K562 (cell line): ENCODE measurements around the gene TEPSIN. TPM values are rescaled to one million over a fixed set of nuclear protein-coding genes. Genes with fewer than 3 reads are reported as not detected.

Experiments used
- C11orf30 ChIP-seq: fragments of 450-650 bp; IDR thresholded peaks from 2 replicates; pipeline ENCODE4 v1.6.1; 2016; ENCODE audit warnings: low read depth, mild to moderate bottlenecking
- EP400 ChIP-seq: fragments of 450-650 bp; IDR thresholded peaks from 2 replicates; pipeline ENCODE4 v1.6.1; 2017; ENCODE audit warnings: antibody characterized with exemption, mild to moderate bottlenecking, moderate library complexity
- HES1 ChIP-seq: fragments of 450-650 bp; IDR thresholded peaks from 2 replicates; pipeline ENCODE4 v1.6.1; 2016; ENCODE audit warnings: low read depth, mild to moderate bottlenecking, moderate library complexity
- IFI16 ChIP-seq: fragments of 250-450 bp; sonication (Bioruptor Pico); IDR thresholded peaks from 2 replicates; pipeline ENCODE4 v2.1.2; 2022; ENCODE audit warnings: mild to moderate bottlenecking, inconsistent platforms
- JUN ChIP-seq, 2 experiments: sonication (generic) in 1 of 2; formaldehyde crosslinking in 1 of 2; IDR thresholded peaks; 2 replicates each; pipeline versions ENCODE4 v1.6.1 to v1.8.0; 2012 to 2022; ENCODE audit warnings: borderline replicate concordance in 2 of 2, mild to moderate bottlenecking in 2 of 2, improper control_type of control experiment in 1 of 2, low read depth in 1 of 2, low read length in 1 of 2, missing genetic modification reagents in 1 of 2
- MLLT1 ChIP-seq, 2 experiments: fragments of 450-650 bp; IDR thresholded peaks; 2 replicates each; pipeline ENCODE4 v1.6.1; 2016
- POLR3G ChIP-seq: IDR thresholded peaks from 2 replicates; pipeline ENCODE4 v1.6.1; 2011; ENCODE audit not compliant: insufficient read length, insufficient replicate concordance; ENCODE audit errors: extremely low read depth
- SAP30 ChIP-seq: fragments of 200-600 bp; sonication (generic); IDR thresholded peaks from 2 replicates; pipeline ENCODE4 v1.6.1; 2012; ENCODE audit warnings: borderline replicate concordance, low read depth, mild to moderate bottlenecking, moderate library complexity, low read length, control low read depth, inconsistent platforms; ENCODE audit not compliant: insufficient read depth, poor library complexity, severe bottlenecking
- ZNF124 ChIP-seq: sonication (generic); formaldehyde crosslinking; IDR thresholded peaks from 2 replicates; pipeline ENCODE4 v1.8.1; 2022; ENCODE audit warnings: missing genetic modification reagents
- ZNF511 ChIP-seq: sonication (generic); formaldehyde crosslinking; IDR thresholded peaks from 2 replicates; pipeline ENCODE4 v1.8.0; 2022; ENCODE audit warnings: mild to moderate bottlenecking, missing genetic modification reagents
- ZNF696 ChIP-seq: fragments of 250-450 bp; sonication (Bioruptor Pico); conservative IDR thresholded peaks from 2 replicates; pipeline ENCODE4 v1.4.0; 2020; ENCODE audit warnings: mild to moderate bottlenecking, moderate library complexity
- ZNF79 ChIP-seq: fragments of 250-450 bp; sonication (Bioruptor Pico); IDR thresholded peaks from 2 replicates; pipeline ENCODE4 v1.4.0; 2020; ENCODE audit warnings: low read depth, mild to moderate bottlenecking, moderate library complexity
- polyA plus RNA-seq, 8 experiments: library from polyadenylated mRNA; depleted of rRNA in 4 of 8; stranded (reverse) in 5 of 8; unstranded in 3 of 8; fragments of >200 nt; fragmentation: Nextera tagmentation in 2 of 8; fragmentation: Illumina TruSeq in 1 of 8; extraction: Ambion mirVana in 2 of 8; extraction: Trizol in 1 of 8; gene quantifications; 2 replicates each; pipeline versions ENCODE4 v1.2.1 to v1.2.3, GENCODE V29; 2011 to 2014; ENCODE audit warnings: inconsistent platforms in 1 of 8, missing spikeins in 1 of 8
- total RNA-seq, 7 experiments: library from RNA; depleted of rRNA in 6 of 7; stranded (reverse); fragments of >200 nt in 6 of 7; fragmentation: Illumina TruSeq in 2 of 7; extraction: Trizol in 2 of 7; gene quantifications; 2 replicates each; pipeline versions ENCODE4 v1.2.1 to v1.2.3, GENCODE V29; 2011 to 2021; ENCODE audit warnings: low replicate concordance in 1 of 7
- TF ChIP-seq, protein P1 (sequence below): fragments of 200-600 bp; sonication (generic); IDR thresholded peaks from one replicate; pipeline ENCODE4 v1.6.1; 2012; ENCODE audit warnings: mild to moderate bottlenecking, low read depth, low read length, inconsistent platforms

TEPSIN gene
- total and polyA plus RNA-seq, 9 of the 15 experiments (the other 6 are each of a cell fraction or from before 2014, with no cell fraction given) = 0.80 to 29.8 (median 5.3) TPM

GRCh38 chr17:81238490-81238814 lies 403 bp downstream of the TEPSIN start (continued):
- no peak for TF ChIP-seq MLLT1 (IDR thresholded peaks at IDR 0.05)
- TF ChIP-seq ZNF79 (CRISPR knock-in tag) = no peak
- TF ChIP-seq JUN (IDR thresholded peaks at IDR 0.05; ENCODE audit: borderline replicate concordance, low read depth, low read length) = no peak
- TF ChIP-seq JUN (CRISPR knock-in tag; IDR thresholded peaks at IDR 0.05; ENCODE audit: borderline replicate concordance) = no peak
- TF ChIP-seq SAP30 = peak; percentile 57
- no peak for TF ChIP-seq ZNF124 (CRISPR knock-in tag)
- no peak for TF ChIP-seq IFI16
- no peak for TF ChIP-seq POLR3G
- TF ChIP-seq, protein P1, sequence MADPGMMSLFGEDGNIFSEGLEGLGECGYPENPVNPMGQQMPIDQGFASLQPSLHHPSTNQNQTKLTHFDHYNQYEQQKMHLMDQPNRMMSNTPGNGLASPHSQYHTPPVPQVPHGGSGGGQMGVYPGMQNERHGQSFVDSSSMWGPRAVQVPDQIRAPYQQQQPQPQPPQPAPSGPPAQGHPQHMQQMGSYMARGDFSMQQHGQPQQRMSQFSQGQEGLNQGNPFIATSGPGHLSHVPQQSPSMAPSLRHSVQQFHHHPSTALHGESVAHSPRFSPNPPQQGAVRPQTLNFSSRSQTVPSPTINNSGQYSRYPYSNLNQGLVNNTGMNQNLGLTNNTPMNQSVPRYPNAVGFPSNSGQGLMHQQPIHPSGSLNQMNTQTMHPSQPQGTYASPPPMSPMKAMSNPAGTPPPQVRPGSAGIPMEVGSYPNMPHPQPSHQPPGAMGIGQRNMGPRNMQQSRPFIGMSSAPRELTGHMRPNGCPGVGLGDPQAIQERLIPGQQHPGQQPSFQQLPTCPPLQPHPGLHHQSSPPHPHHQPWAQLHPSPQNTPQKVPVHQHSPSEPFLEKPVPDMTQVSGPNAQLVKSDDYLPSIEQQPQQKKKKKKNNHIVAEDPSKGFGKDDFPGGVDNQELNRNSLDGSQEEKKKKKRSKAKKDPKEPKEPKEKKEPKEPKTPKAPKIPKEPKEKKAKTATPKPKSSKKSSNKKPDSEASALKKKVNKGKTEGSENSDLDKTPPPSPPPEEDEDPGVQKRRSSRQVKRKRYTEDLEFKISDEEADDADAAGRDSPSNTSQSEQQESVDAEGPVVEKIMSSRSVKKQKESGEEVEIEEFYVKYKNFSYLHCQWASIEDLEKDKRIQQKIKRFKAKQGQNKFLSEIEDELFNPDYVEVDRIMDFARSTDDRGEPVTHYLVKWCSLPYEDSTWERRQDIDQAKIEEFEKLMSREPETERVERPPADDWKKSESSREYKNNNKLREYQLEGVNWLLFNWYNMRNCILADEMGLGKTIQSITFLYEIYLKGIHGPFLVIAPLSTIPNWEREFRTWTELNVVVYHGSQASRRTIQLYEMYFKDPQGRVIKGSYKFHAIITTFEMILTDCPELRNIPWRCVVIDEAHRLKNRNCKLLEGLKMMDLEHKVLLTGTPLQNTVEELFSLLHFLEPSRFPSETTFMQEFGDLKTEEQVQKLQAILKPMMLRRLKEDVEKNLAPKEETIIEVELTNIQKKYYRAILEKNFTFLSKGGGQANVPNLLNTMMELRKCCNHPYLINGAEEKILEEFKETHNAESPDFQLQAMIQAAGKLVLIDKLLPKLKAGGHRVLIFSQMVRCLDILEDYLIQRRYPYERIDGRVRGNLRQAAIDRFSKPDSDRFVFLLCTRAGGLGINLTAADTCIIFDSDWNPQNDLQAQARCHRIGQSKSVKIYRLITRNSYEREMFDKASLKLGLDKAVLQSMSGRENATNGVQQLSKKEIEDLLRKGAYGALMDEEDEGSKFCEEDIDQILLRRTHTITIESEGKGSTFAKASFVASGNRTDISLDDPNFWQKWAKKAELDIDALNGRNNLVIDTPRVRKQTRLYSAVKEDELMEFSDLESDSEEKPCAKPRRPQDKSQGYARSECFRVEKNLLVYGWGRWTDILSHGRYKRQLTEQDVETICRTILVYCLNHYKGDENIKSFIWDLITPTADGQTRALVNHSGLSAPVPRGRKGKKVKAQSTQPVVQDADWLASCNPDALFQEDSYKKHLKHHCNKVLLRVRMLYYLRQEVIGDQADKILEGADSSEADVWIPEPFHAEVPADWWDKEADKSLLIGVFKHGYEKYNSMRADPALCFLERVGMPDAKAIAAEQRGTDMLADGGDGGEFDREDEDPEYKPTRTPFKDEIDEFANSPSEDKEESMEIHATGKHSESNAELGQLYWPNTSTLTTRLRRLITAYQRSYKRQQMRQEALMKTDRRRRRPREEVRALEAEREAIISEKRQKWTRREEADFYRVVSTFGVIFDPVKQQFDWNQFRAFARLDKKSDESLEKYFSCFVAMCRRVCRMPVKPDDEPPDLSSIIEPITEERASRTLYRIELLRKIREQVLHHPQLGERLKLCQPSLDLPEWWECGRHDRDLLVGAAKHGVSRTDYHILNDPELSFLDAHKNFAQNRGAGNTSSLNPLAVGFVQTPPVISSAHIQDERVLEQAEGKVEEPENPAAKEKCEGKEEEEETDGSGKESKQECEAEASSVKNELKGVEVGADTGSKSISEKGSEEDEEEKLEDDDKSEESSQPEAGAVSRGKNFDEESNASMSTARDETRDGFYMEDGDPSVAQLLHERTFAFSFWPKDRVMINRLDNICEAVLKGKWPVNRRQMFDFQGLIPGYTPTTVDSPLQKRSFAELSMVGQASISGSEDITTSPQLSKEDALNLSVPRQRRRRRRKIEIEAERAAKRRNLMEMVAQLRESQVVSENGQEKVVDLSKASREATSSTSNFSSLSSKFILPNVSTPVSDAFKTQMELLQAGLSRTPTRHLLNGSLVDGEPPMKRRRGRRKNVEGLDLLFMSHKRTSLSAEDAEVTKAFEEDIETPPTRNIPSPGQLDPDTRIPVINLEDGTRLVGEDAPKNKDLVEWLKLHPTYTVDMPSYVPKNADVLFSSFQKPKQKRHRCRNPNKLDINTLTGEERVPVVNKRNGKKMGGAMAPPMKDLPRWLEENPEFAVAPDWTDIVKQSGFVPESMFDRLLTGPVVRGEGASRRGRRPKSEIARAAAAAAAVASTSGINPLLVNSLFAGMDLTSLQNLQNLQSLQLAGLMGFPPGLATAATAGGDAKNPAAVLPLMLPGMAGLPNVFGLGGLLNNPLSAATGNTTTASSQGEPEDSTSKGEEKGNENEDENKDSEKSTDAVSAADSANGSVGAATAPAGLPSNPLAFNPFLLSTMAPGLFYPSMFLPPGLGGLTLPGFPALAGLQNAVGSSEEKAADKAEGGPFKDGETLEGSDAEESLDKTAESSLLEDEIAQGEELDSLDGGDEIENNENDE = no peak
- no peak for TF ChIP-seq EP400
- no peak for TF ChIP-seq ZNF696 (CRISPR knock-in tag)
- TF ChIP-seq HES1 = no peak
- 0 out of 2 replicates have a peak, but pooled peaks have one; percentile 18 for TF ChIP-seq ZNF511 (CRISPR knock-in tag)
- no peak for TF ChIP-seq C11orf30
